ENCODE data around the gene PCMTD2. TPM values are rescaled to one million over a fixed set of nuclear protein-coding genes. Genes with fewer than 3 reads are reported as not detected.
A peak's percentile ranks its signal among the peaks of the same experiment; 100 is the strongest.

The PCMTD2 gene
- total and polyA plus RNA-seq, 2 of the 8 experiments (the other 6 are each of a cell fraction or from before 2014, with no cell fraction given) = 21.4 to 55.1 TPM

GRCh38 chr20:64285579-64286446, 30.3 kb downstream of the PCMTD2 start (continued):
- peak; percentile 80 to 98 (median 92) for TF ChIP-seq CTCF (IDR thresholded peaks at IDR 0.05; ENCODE audit: control extremely low read depth in 1 of 3, insufficient read depth in 1 of 3, low read depth in 1 of 3, low read length in 3 of 3)
